ENCODE measurements around the gene PER3. TPM values are rescaled to one million over a fixed set of nuclear protein-coding genes. Genes with fewer than 3 reads are reported as not detected.

Gene PER3
- total RNA-seq, 2 experiments from 2014 or later = 0.97 to 1.2 TPM

DNA sequence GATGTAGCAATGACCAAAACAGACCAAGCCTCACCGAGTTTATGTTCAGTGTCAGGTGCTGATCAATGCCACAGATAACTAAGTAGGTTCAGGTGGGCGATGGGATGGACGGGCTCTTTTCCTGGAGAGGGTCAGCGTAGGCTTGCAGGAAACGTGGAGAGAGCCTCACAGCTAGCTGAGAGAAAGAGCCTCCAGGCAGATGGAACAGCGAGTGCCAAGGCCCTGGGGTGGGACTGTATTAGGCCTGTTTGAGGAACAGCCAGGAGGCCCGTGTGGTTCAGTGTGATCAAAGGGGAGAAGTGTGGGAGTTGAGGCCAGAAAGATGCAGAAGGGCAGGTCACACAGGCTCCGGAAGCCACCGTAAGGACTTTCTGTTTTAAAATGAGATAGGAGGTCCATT, 76.0 kb downstream of the PER3 start:
- H3K4me1 Mint-ChIP-seq (ENCODE audit: low read depth) = no peaks in the 10 kb centered on the region
- DNase-seq = no peak
- no peaks in the 10 kb centered on the region for H3K9me3 Mint-ChIP-seq (ENCODE audit: insufficient read depth)
- H3K36me3 Mint-ChIP-seq (ENCODE audit: low read depth) = no peaks in the 10 kb centered on the region
- no peak for ATAC-seq
- H3K4me3 Mint-ChIP-seq = no peak overlapping the region
- H3K27me3 Mint-ChIP-seq (ENCODE audit: low read depth) = no peaks in the 10 kb centered on the region
- no peak overlapping the region for H3K27ac Mint-ChIP-seq
- ChIA-PET POLR2A (no interaction called here), CTCF (no interaction called here)

DNA sequence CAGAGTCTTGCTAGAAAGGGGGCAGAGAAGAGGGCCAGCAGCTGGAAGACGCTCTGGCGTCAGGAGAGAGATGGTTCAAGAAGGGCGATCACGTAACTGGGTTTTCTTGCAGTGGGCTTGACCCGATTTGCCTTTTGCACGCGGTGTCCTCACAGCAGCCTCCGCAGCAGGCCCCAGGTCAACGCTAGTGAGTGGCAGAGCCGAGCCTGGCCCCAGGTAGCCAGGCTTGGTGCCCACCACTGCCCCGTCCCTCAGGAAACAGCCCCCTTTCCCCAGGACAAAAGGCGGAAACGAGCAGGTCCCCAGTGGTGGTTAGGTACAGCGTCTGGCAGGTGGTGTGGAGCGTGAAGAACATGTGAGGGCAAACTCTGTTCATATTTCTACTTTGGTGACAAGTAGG, 77.4 kb downstream of the PER3 start:
- Mint-ChIP-seq H3K27me3 (ENCODE audit: low read depth) (no peaks in the 10 kb centered on the region), H3K4me1 (ENCODE audit: low read depth) (no peaks in the 10 kb centered on the region), H3K4me3 (no peak overlapping the region), H3K36me3 (ENCODE audit: low read depth) (no peaks in the 10 kb centered on the region), H3K27ac (no peak overlapping the region), H3K9me3 (ENCODE audit: insufficient read depth) (no peaks in the 10 kb centered on the region)
- ATAC-seq (no peak), DNase-seq (no peak)
- CTCF ChIA-PET = no interaction called here
- POLR2A ChIA-PET = no interaction called here

DNA sequence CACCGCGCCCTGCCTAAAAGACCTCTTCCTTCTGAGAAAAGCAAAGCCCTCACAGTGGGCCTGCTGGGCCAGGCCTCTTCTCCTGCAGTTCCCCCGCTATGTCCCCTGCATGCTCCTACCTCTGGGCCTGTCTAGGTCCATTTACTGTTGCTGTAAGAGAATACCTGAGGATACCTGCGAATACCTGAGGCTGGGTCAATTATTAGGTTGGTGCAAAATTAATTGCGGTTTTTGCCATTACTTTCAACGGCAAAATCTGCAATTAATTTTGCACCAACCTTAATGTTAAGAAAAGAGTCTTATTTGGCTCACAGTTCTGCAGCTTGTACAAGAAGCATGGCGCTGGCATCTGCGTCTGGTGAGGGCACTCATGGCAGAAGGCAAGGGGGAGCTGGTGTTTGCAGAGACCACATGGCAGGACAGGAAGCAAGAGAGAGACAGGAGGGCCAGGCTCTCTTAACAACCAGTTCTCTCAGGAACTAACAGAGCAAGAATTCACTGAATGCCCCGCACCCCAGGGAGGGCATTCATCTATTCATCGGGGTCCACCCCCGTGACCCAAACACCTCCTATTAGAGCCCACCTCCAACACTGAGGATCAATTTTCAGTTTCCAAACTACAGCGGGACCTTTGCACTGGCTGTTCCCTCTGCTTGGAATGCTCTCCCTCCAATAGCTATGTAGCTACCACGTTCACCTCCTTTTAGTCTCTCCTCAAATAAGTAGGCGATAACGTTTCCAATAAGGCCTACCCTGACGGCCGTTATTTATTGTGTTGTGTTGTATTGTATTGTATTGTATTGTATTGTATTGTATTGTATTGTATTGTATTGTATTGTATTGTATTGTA, 78.3 kb downstream of the PER3 start:
- Mint-ChIP-seq H3K27me3 (ENCODE audit: low read depth) (no peaks in the 10 kb centered on the region), H3K27ac (no peak overlapping the region), H3K4me1 (ENCODE audit: low read depth) (no peaks in the 10 kb centered on the region), H3K4me3 (no peak overlapping the region), H3K9me3 (ENCODE audit: insufficient read depth) (no peaks in the 10 kb centered on the region), H3K36me3 (ENCODE audit: low read depth) (no peaks in the 10 kb centered on the region)
- DNase-seq = no peak
- ATAC-seq = no peak
- ChIA-PET POLR2A (no interaction called here), CTCF (no interaction called here)

DNA sequence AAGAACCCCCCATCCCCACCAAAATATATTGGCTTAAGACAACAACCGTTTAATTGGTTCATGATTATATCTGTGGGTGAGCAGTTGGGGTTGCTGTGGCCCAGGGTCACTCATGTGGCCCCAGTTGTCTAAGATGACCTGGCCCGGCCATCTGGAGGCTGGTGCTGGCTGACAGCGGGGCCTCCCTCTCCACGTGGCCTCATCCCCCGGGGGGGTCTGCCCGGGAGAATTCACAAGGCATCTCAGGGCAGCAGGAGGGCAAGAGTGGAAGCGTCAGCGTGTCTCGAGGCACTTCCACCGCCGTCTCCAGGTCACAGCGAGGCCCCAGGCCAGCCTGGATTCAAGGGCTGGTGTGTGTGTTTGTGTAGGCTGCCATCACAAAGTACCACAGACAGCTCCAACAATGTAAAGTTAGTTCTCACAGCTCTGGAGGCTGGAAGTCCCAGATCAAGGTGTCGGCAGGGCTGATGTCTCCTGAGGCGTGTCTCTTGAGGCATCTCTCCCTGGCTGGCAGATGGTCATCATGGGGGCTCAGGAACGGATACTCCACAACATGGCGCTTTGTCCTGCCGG, 79.8 kb downstream of the PER3 start:
- POLR2A ChIA-PET = no interaction called here
- Mint-ChIP-seq H3K4me3 (no peak overlapping the region), H3K36me3 (ENCODE audit: low read depth) (no peaks in the 10 kb centered on the region), H3K27ac (no peak overlapping the region), H3K4me1 (ENCODE audit: low read depth) (no peaks in the 10 kb centered on the region), H3K9me3 (ENCODE audit: insufficient read depth) (no peaks in the 10 kb centered on the region), H3K27me3 (ENCODE audit: low read depth) (no peaks in the 10 kb centered on the region)
- CTCF ChIA-PET = no interaction called here
- no peak for ATAC-seq
- no peak for DNase-seq

DNA sequence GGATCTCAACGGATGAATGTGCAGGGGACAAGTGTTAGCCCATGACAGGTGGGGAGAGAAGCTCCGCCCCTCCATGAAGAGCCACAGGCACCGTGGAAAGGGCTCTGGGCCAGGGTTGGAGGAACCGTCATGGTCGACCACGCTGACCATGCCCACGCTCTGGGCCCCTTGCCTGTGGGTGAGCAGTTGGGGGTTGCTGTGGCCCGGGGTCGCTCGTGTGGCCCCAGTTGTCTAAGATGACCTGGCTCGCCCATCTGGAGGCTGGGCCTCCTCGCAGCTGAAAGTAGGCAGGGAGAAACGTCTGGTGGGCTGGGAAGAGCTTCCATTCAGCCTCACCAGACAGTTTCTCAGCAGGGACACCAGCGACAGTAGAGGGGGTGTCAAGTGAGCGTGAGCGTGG, 81.9 kb downstream of the PER3 start:
- ChIA-PET POLR2A (no interaction called here), CTCF (no interaction called here)
- no peak for ATAC-seq

DNA sequence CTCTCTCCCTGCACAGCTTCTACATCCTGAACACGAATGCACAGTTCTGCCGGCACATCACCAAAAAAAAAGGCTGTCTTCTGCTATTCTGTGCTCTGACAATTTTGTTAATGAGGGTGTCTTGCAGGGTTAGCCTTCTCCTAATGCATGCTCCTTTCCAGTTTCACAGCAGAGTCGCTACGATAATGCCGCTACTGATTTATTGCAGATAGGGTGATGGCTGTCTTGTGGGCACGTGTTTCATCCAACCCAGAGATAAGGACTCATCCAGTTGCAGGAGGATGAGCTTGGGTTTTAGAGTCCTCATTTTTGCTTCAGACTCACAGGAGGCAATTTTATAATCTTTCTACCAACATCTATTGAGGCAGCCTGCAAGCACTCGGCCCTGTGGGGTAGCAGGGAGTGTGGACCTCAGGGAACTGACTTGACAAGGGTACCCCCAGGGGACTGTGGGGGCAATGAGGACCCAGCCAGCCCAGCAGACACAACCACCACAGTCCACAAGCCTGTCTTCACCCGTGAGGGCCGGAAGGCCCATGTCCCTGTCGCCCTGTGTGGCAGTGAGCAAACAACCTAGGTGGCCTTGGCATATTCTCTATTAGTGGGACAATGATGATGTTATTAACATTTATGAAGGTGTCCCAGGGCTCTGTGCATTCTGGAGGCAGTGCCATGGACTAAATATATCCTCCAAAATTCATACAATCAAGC, 84.1 kb downstream of the PER3 start:
- H3K27me3 Mint-ChIP-seq (ENCODE audit: low read depth) = peaks cover 1% of the 10 kb centered on the region
- DNase-seq (no peak), ATAC-seq (no peak)
- H3K9me3 Mint-ChIP-seq (ENCODE audit: insufficient read depth) = no peaks in the 10 kb centered on the region
- ChIA-PET POLR2A (no interaction called here), CTCF (interaction anchor here (0.8 kb wide), 1 partner anchor 115 kb away, joined by 3 read pairs; no protein-coding TSS in a partner anchor)
- no peak overlapping the region for H3K4me3 Mint-ChIP-seq
- H3K4me1 Mint-ChIP-seq (ENCODE audit: low read depth) = no peaks in the 10 kb centered on the region
- H3K27ac Mint-ChIP-seq = no peak overlapping the region
- H3K36me3 Mint-ChIP-seq (ENCODE audit: low read depth) = no peaks in the 10 kb centered on the region

More for the DNA sequence above, 81.9 kb downstream of the PER3 start:
- no peak overlapping the region for H3K27ac Mint-ChIP-seq
- no peak for DNase-seq
- no peaks in the 10 kb centered on the region for H3K27me3 Mint-ChIP-seq (ENCODE audit: low read depth)
- no peaks in the 10 kb centered on the region for H3K4me1 Mint-ChIP-seq (ENCODE audit: low read depth)
- H3K4me3 Mint-ChIP-seq = no peak overlapping the region
- H3K9me3 Mint-ChIP-seq (ENCODE audit: insufficient read depth) = no peaks in the 10 kb centered on the region
- no peaks in the 10 kb centered on the region for H3K36me3 Mint-ChIP-seq (ENCODE audit: low read depth)

DNA sequence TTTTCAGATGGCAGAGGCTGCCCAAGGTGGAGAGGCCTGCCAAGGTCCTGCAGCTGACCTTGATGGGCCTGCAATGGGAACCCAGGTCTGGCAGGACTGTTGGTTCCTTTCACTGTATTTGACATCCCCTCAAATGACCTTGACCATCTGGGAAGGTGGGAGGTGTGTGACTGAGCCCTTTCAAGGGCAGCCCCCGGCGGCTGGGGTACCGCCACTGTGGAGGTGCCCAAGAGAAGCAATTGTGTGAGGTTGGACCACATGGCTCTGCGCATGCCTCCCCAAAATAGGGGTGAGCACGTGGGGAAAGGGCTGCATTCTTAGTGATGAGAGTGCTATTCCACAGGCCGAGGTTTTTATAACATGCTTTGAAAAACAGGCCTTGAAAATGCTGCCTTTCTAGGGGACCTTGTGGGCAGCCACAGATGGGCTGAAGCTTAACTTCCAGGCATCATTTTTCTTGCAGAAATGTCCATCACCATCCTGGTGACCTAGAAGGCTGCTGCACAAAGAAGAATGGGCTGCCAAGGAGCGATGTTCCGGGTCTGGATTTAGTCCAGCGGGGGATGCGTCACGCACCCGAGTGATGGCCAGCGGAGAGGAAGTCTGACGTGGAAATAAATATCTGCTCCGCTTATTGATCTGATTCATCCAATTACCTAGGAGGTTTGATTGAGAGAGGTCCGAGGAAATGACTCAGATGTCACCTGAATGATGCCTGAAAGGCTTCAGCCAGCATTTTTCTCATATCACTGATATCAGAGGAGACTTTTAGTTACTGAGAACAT, 85.2 kb downstream of the PER3 start:
- H3K27ac Mint-ChIP-seq = no peak overlapping the region
- H3K27me3 Mint-ChIP-seq (ENCODE audit: low read depth) = peaks cover 3% of the 10 kb centered on the region
- no peaks in the 10 kb centered on the region for H3K4me1 Mint-ChIP-seq (ENCODE audit: low read depth)
- POLR2A ChIA-PET = no interaction called here
- ATAC-seq = no peak
- no peaks in the 10 kb centered on the region for H3K9me3 Mint-ChIP-seq (ENCODE audit: insufficient read depth)
- CTCF ChIA-PET = no interaction called here
- no peak overlapping the region for H3K4me3 Mint-ChIP-seq
- no peak for DNase-seq
- H3K36me3 Mint-ChIP-seq (ENCODE audit: low read depth) = no peaks in the 10 kb centered on the region

DNA sequence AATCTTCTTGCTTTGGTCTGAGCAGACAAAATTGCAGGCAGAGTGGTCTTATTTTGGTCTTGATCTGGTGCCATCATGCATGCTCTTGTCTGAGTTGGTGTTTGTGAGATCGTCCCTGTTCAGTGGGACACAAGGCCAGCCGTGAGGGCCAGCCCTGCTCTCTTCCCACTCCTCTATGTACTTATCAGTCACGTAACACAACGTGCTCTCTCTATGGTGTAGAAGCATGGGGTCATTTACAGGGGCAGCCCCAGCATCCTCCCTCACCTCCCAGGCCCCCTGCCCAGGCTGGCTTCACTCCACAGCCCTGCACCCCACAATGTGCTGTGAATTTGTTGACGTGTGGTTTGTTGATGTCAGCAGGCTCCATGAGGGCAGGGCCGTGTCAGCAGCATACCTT, 87.0 kb downstream of the PER3 start:
- DNase-seq (no peak), ATAC-seq (no peak)
- Mint-ChIP-seq H3K27me3 (ENCODE audit: low read depth) (peaks cover 3% of the 10 kb centered on the region), H3K4me3 (no peak overlapping the region), H3K9me3 (ENCODE audit: insufficient read depth) (no peaks in the 10 kb centered on the region), H3K27ac (no peak overlapping the region), H3K36me3 (ENCODE audit: low read depth) (no peaks in the 10 kb centered on the region), H3K4me1 (ENCODE audit: low read depth) (no peaks in the 10 kb centered on the region)
- ChIA-PET POLR2A (no interaction called here), CTCF (no interaction called here)

DNA sequence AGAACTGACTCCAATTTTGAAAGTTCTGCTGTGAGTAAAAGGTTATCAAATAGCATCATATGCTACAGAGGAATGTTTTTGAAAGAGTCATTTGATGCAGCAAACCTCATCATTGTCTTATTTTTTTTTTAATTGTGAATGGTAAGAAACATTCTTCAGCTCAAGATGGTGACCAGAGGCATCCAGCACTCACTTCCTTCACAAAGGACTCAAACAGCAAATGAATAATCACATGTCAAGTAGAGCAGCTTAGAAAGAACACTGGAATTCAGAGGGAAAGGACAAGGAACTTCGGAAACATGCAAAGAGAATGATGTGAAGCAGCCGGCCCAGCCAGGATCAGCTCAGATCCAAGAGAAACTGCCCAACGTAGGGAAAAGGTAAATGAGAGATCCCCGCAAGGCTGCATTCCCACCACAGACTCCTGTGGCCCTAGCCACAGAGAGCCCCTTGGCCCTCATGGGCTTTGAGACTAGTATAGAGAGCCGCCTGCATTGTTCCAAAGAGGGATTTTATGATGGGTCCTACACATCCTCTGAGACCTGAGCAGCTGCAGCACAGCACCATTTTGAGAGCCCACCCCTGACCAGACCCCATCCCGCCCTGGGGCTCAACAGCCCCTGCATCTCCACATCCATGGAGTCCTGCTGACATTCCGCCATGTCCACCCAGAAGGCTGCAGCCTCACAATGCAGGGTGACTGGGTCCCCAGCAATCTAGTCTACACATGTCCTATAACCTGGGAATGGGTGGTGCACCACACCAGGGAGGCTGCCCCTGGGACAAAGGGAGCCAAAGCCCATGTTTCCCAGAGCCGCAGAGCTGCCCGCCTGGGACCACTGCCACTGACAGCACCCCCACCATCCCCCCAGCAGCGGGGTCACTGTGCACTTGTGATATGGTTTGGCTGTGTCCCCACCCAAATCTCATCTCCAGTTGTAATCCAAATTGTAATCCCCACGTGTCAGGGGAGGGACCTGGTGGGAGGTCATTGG, 90.0 kb downstream of the PER3 start:
- ATAC-seq (no peak), DNase-seq (no peak)
- Mint-ChIP-seq H3K4me3 (no peak overlapping the region), H3K36me3 (ENCODE audit: low read depth) (peaks cover 5% of the 10 kb centered on the region), H3K9me3 (ENCODE audit: insufficient read depth) (peaks cover 8% of the 10 kb centered on the region), H3K27ac (no peak overlapping the region), H3K4me1 (ENCODE audit: low read depth) (peaks cover 3% of the 10 kb centered on the region), H3K27me3 (ENCODE audit: low read depth) (peaks cover 5% of the 10 kb centered on the region)
- ChIA-PET POLR2A (no interaction called here), CTCF (no interaction called here)

DNA sequence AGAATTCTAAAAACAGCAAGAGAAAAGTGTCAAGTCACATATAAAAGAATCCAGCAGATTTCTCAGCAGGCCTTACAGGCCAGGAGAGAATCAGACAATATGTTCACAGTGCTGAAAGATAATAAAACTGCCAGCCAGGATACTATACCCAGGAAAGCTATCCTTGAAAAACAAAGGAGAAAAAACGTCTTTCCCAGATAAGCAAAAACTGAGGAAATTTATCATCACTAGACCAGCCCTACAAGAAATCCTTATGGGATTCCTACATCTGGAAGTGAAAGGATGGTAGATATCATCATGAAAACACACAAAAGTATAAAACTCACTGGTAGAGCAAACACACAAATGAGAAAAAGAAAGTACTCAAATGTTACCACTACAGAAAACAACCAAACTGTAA, 93.9 kb downstream of the PER3 start:
- no peak for DNase-seq
- no peak for ATAC-seq
- Mint-ChIP-seq H3K4me3 (no peak overlapping the region), H3K9me3 (ENCODE audit: insufficient read depth) (peaks cover 8% of the 10 kb centered on the region), H3K27me3 (ENCODE audit: low read depth) (peaks cover 5% of the 10 kb centered on the region), H3K36me3 (ENCODE audit: low read depth) (peaks cover 5% of the 10 kb centered on the region), H3K27ac (no peak overlapping the region), H3K4me1 (ENCODE audit: low read depth) (peaks cover 3% of the 10 kb centered on the region)
- ChIA-PET CTCF (no interaction called here), POLR2A (no interaction called here)

DNA sequence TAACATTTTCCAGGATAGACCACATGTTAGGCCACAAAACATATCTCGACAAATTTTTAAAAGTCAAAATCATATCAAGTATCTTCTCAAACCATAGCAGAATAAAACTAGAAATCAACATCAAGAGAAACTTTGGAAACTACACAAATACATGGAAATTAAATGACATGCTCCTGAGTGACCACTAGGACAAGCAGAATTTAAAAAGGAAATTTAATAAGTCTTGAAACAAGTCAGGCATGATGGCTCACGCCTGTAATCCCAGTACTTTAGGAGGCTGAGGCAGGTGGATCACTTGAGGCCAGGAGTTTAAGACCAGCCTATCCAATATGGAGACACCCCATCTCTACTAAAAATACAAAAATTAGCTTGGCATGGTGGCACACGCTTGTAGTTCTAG, 95.1 kb downstream of the PER3 start:
- CTCF ChIA-PET = interaction anchor here (1.0 kb wide), 1 partner anchor 127 kb away, joined by 3 read pairs; no protein-coding TSS in a partner anchor
- Mint-ChIP-seq H3K27me3 (ENCODE audit: low read depth) (peaks cover 5% of the 10 kb centered on the region), H3K4me3 (no peak overlapping the region), H3K4me1 (ENCODE audit: low read depth) (peaks cover 3% of the 10 kb centered on the region), H3K36me3 (ENCODE audit: low read depth) (peaks cover 5% of the 10 kb centered on the region), H3K9me3 (ENCODE audit: insufficient read depth) (peaks cover 8% of the 10 kb centered on the region), H3K27ac (no peak overlapping the region)
- ATAC-seq = no peak
- no peak for DNase-seq
- POLR2A ChIA-PET = no interaction called here
